Activated naive CD4-positive, alpha-beta T cell treated with anti-CD3 and anti-CD28 coated beads for 36 hours (primary cell): ENCODE data around the gene ATP11C. TPM values are rescaled to one million over a fixed set of nuclear protein-coding genes. Genes with fewer than 3 reads are reported as not detected.

Source experiments
- microRNA-seq: library from miRNA; unstranded; fragments of <30 nt; microRNA quantifications from one replicate; pipeline ENCODE4 v1.2.0, GENCODE V29; 2022; ENCODE audit warnings: borderline microRNAs expressed, borderline replicate concordance
- total RNA-seq, 2 experiments: library from RNA; stranded (reverse); gene quantifications; one replicate each; pipeline ENCODE4 v1.2.3, GENCODE V29; 2021

Gene ATP11C
- total RNA-seq, 2 experiments from 2014 or later = 18.3 to 20.8 TPM

Small RNAs within 50 kb of the gene (microRNA-seq; reads per million reads assigned to microRNA genes)
- gene MIR505 = 181 reads per million, percentile 65 among the genes with 10 or more reads in this experiment

Other genes starting within 250 kb of the ATP11C start
- gene MCF2, start 224.9 kb downstream of the ATP11C start, total RNA-seq = under 1 TPM; 0.07 to 0.10 TPM
- not detected for gene CXorf66, start 32.5 kb upstream of the ATP11C start, total RNA-seq